OCI-M2 (cell line): ENCODE measurements around the gene NRG3.
"Not testable (repeated sequence)": the region's sequence is repeated elsewhere in the genome, so short reads cannot be mapped to it uniquely, and the experiment has no call there.

Experiments used
- DNase-seq: peaks from one replicate; lab custom pipeline; 2025; ENCODE audit not compliant: unreplicated experiment; lab: John Stamatoyannopoulos, UW

NRG3 gene

DNA sequence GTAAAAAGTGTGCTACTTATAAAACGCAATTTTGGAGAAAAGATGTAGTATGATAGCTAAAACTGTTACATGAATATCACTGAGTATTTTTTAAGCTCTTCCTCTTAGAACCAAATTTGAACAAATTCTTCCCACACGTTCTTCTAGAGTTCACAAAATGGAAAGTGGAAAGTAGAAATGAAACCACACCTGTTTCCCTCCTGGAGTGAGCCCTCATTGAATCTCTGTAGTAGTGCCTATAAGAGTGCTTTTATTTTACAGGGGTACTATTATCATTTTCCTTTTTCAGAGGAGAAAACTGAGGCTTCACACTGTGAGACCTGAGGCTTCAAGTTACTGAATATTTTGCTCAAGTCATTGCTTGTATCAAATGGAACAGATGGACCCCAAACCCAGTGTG, 393.0 kb downstream of the NRG3 start:
- no peak for DNase-seq

DNA sequence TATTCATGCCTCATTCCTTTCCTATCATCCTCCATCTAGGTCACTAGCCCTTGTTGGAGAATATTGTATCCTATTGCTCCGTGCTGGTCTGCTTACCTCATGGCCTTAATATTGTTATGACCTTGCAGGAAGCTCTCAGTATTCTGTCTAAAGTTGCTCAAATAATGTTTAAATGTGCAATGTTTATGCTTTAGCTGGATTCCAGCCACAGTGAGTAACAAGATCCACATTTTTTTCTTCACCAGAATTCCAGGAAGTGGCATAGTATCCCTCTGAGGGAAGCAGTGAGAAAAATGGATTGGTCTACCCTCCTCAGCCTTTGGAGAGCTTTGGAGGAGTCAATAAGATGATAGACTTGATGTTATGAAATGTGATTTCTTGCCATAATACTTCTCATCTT, 402.6 kb downstream of the NRG3 start:
- DNase-seq, result no peak

DNA sequence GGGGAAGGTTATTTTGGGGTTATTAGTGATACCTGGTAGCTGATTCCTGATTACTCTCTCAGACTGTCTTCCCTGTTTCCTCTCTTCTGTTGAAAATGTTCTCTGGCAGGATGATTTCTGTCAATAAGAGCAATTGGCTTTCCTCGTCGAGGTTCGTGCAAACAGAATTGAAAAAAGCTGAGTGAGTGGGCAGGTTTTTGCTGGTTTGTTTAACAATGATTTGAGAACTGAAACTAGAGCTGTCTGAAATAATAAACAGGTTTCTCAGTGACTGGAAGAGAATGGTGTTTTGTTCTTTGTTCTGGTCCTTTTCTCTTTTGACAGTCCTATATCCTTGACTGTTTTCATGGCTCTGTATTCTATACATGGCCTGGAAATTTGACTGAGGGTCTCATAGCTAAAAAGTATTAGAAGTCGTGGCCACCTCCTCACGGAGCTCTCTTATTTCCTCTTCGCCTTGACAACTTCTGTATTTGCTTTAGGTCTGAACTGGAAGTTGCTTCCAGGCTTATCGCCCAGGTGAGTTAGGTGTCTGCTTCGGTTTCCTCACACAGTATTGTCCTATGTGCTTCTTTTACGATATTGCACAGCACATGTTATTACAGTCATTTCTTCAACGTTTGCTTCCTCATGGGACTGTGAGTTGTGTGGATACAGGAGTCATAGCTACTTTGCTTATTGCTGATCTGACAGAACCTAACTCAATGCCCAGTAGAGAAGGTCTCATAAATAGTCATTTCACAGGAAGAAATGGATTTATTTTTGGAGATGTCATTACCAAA, 403.6 kb downstream of the NRG3 start:
- no peak for DNase-seq

GRCh38 chr10:82282782-82283456, 407.9 kb downstream of the NRG3 start:
- no peak for DNase-seq

- no peak for DNase-seq
Observed at GRCh38 chr10:82284180-82284579, 409.2 kb downstream of the NRG3 start.

GRCh38 chr10:82288461-82288881, 413.5 kb downstream of the NRG3 start:
- DNase-seq, result no peak

DNA sequence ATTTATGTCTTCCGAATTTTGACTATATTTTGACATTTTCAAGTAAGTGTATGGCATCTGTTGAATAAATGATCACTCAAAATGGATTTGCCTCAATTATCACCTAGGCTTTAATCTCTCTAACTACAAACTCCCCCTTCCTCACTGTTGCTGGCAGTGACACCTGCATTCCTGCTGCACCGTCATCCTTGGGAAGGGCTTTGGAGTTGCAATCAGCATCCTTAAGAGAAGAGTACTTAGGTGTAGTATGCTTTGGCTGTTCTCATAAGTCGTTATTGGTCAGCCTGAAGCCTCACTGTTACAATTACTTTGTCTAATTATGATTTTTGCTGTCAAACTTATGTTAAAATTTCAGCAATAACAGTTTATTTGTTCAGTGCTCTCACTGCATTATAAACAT, 415.0 kb downstream of the NRG3 start:
- DNase-seq, result no peak

GRCh38 chr10:82294874-82295378, 419.9 kb downstream of the NRG3 start:
- no peak for DNase-seq

GRCh38 chr10:82308641-82309040, 433.6 kb downstream of the NRG3 start:
- DNase-seq, result no peak

GRCh38 chr10:82310839-82311238, 435.8 kb downstream of the NRG3 start:
- no peak for DNase-seq

GRCh38 chr10:82313401-82313800, 438.4 kb downstream of the NRG3 start:
- no peak for DNase-seq

- DNase-seq, result no peak
Observed at GRCh38 chr10:82318534-82318933, 443.5 kb downstream of the NRG3 start.

DNA sequence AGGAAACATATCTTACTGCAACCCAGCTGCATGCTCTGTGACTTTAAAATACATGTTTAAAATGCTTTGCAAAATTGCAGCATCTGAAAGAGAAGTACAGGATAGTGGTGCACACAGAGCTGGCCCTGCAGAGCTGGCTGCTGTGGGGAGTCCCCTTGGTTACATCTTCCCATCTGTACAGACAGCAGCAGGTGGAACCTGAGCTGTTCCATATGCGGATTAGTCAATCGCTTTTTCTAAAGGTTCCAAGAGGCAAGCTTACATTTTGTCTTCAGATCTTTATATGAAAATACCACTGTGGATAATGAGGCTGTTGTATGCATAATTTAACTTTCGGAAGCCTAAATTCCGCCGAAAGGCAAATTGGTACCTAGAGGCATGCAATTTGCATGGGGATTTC, 444.1 kb downstream of the NRG3 start:
- no peak for DNase-seq

GRCh38 chr10:82319562-82319961, 444.6 kb downstream of the NRG3 start:
- DNase-seq, result no peak

DNA sequence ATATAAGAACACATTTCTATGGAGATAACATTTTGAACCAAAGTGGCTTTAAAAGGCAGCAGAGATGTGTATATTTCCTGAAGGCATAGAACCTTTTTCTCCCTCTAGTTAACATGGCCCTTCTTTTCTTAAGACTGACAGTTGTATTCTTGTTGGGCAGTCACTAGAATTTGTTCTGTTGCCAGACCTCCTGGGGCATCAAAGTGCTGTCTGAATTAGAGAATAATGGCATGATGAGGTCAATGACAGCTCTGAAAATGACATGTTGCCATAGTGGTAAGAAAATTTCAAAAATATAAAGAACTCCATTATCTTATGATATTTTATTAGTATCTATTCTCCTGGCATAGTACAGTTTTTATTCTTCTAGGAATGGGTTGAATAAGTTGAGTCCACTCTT, 446.7 kb downstream of the NRG3 start:
- no peak for DNase-seq

GRCh38 chr10:82331716-82332115, 456.7 kb downstream of the NRG3 start:
- DNase-seq, result no peak

GRCh38 chr10:82335831-82336230, 460.8 kb downstream of the NRG3 start:
- DNase-seq, result no peak

DNA sequence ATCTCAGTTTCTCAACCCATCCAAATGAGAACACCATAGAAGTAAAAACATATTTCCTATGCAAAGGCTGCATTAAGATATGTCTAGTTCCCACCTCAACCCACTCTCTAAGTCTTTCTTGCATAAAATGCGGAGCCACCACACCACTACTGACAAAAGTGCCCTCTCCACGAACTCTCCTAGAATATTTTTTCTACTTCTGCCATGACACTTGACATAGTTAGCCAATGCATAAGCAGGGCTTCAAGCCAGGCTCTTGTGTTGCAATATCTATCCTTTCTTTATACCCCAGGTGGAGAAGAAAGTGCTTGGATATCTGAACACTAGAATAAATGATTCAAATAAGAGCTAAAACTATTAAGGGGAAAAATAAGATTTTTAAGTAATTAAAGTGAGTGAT, 465.2 kb downstream of the NRG3 start:
- no peak for DNase-seq

- DNase-seq, result not testable (repeated sequence)
Observed at GRCh38 chr10:82349590-82349989, 474.6 kb downstream of the NRG3 start.

GRCh38 chr10:82353381-82353780, 478.4 kb downstream of the NRG3 start:
- DNase-seq, result no peak

- no peak for DNase-seq
Observed at GRCh38 chr10:82358486-82359099, 483.6 kb downstream of the NRG3 start.

DNA sequence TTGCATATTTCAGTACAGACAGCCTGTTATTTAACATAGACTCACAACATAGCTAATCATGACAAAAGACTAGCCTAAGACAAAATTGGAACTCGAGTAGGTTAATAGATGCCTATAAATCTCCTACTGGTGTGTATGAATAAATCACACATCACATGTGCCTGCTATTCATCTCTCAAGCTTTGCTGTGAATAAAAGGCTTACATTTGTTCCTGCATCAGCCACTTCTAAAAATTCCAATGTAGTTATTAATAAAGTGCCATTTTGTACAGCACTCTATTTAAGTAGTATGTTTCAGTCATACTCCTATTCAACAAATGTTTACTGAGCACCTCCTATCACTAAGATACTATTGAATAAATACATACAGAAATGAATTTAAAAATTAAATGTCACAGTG, 486.3 kb downstream of the NRG3 start:
- DNase-seq, result no peak
